OCI-LY3 (cell line): ENCODE data around the gene RPS14.

Source experiments
- EZH2phosphoT487 ChIP-seq: fragments of 200-600 bp; shearing (Covaris generic); IDR thresholded peaks from 2 replicates; pipeline ENCODE4 v1.6.1; 2018; ENCODE audit warnings: antibody characterized with exemption, mixed run types, low read depth
- TF ChIP-seq, protein P1 (sequence below): fragments of 200-600, 300-600 bp; sonication (generic); IDR thresholded peaks from 2 replicates; pipeline ENCODE4 v1.5.1; 2014; ENCODE audit warnings: antibody characterized with exemption, low read length, low read depth

DNA sequence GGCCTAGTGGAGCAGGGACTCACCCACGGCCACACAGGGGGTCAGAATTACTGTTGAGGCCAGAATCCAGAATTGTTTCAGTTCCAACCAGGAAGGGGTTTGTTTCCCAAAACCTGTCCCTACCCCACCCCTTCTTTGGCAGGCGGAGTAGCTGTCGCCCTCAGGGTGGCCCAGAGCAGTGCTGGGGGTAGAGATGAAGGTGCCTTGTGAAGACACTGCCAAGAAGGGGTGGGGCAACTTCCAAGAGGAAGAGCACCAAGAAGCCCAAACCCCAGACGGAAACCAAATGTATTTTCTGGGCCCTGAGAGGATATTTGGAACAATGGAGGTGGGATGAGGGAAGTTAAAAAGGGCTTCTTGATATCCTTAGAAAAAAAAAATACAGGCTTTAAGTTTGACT lies 47.0 kb upstream of the RPS14 start:
- TF ChIP-seq, protein P1, sequence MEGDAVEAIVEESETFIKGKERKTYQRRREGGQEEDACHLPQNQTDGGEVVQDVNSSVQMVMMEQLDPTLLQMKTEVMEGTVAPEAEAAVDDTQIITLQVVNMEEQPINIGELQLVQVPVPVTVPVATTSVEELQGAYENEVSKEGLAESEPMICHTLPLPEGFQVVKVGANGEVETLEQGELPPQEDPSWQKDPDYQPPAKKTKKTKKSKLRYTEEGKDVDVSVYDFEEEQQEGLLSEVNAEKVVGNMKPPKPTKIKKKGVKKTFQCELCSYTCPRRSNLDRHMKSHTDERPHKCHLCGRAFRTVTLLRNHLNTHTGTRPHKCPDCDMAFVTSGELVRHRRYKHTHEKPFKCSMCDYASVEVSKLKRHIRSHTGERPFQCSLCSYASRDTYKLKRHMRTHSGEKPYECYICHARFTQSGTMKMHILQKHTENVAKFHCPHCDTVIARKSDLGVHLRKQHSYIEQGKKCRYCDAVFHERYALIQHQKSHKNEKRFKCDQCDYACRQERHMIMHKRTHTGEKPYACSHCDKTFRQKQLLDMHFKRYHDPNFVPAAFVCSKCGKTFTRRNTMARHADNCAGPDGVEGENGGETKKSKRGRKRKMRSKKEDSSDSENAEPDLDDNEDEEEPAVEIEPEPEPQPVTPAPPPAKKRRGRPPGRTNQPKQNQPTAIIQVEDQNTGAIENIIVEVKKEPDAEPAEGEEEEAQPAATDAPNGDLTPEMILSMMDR, result no peak
- no peak for TF ChIP-seq EZH2phosphoT487
